MM.1S (cell line): ENCODE measurements around the gene ABCG8.

Experiments used
- EZH2 ChIP-seq: fragments of 300-600 bp; sonication (generic); optimal IDR thresholded peaks from 2 replicates; pipeline ENCODE3; 2017; ENCODE audit warnings: low read depth, mild to moderate bottlenecking, antibody characterized with exemption, low read length, mixed read lengths
- EZH2phosphoT487 ChIP-seq: fragments of 300-600 bp; sonication (generic); IDR thresholded peaks from 2 replicates; pipeline ENCODE4 v1.6.1; 2018; ENCODE audit warnings: antibody characterized with exemption, low read length
- TF ChIP-seq, protein P1 (sequence below): fragments of 300-600 bp; sonication (generic); IDR thresholded peaks from 2 replicates; pipeline ENCODE4 v1.5.1; 2016; ENCODE audit warnings: antibody characterized with exemption, low read length, mixed read lengths

DNA sequence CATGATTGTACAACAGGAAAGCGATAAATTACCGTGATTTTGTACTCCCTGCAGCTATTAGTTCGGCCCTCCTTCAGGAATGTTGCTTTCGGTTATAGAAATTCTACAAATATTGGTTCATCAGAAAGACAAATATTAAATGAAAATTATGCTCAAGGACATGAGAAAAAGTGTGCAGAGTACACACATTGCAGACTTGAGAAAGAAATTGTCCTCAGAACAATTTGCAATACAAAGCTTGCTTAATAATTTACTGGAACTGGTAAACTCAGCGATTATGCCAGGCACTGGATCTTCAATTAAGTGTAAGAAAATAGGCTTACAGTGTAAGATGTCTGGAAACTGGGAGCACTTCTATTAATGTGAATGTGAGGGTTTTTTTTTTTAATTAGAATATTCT lies 45.9 kb downstream of the ABCG8 start:
- TF ChIP-seq, protein P1, sequence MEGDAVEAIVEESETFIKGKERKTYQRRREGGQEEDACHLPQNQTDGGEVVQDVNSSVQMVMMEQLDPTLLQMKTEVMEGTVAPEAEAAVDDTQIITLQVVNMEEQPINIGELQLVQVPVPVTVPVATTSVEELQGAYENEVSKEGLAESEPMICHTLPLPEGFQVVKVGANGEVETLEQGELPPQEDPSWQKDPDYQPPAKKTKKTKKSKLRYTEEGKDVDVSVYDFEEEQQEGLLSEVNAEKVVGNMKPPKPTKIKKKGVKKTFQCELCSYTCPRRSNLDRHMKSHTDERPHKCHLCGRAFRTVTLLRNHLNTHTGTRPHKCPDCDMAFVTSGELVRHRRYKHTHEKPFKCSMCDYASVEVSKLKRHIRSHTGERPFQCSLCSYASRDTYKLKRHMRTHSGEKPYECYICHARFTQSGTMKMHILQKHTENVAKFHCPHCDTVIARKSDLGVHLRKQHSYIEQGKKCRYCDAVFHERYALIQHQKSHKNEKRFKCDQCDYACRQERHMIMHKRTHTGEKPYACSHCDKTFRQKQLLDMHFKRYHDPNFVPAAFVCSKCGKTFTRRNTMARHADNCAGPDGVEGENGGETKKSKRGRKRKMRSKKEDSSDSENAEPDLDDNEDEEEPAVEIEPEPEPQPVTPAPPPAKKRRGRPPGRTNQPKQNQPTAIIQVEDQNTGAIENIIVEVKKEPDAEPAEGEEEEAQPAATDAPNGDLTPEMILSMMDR = no peak
- TF ChIP-seq EZH2phosphoT487 (no peak), EZH2 (no peak)
